WTC11 (cell line): Measurements from ENCODE around the gene NAALADL2. TPM values are rescaled to one million over a fixed set of nuclear protein-coding genes. Genes with fewer than 3 reads are reported as not detected.

Experiments used
- ATAC-seq: fragments of 200-7000 bp; cut with Tn5 transposase; 2 replicates; pipeline ENCODE4 v1.10.0; 2021; ENCODE audit warnings: mild to moderate bottlenecking, moderate library complexity
- CTCF ChIA-PET: fragments of 300-600 bp; sonication (Branson Sonifier 250); formaldehyde crosslinking; loops from one replicate; lab custom pipeline; 2021; ENCODE audit warnings: antibody characterized with exemption; lab: Charles Lee
- POLR2A ChIA-PET: fragments of 350-600 bp; sonication (Branson Sonifier 250); formaldehyde crosslinking; loops from one replicate; lab custom pipeline; 2021; ENCODE audit warnings: antibody characterized with exemption; lab: Charles Lee
- DNase-seq: peaks from one replicate; pipeline ENCODE4 v3.0.0; 2021; ENCODE audit warnings: low spot score
- H3K27ac Mint-ChIP-seq: 2 replicates; pipeline ENCODE4 v1.8.0; 2021; ENCODE audit warnings: mixed read lengths
- H3K27me3 Mint-ChIP-seq: 2 replicates; pipeline ENCODE4 v1.8.0; 2021; ENCODE audit warnings: low read depth, mild to moderate bottlenecking, moderate library complexity, mixed read lengths
- H3K36me3 Mint-ChIP-seq: 2 replicates; pipeline ENCODE4 v1.8.0; 2021; ENCODE audit warnings: mixed read lengths
- H3K4me1 Mint-ChIP-seq: 2 replicates; pipeline ENCODE4 v1.8.0; 2022; ENCODE audit warnings: mixed read lengths
- H3K4me3 Mint-ChIP-seq: 2 replicates; pipeline ENCODE4 v1.8.0; 2021; ENCODE audit warnings: mild to moderate bottlenecking, moderate library complexity, mixed read lengths
- H3K9me3 Mint-ChIP-seq: 2 replicates; pipeline ENCODE4 v1.8.0; 2021; ENCODE audit warnings: mixed read lengths
- ATF1 ChIP-seq: sonication (generic); formaldehyde crosslinking; IDR thresholded peaks from 2 replicates; pipeline ENCODE4 v1.8.1; 2023; ENCODE audit warnings: mild to moderate bottlenecking, moderate library complexity, missing genetic modification reagents
- ELF4 ChIP-seq: sonication (generic); formaldehyde crosslinking; IDR thresholded peaks from 2 replicates; pipeline ENCODE4 v1.8.1; 2022; ENCODE audit warnings: low read depth, mild to moderate bottlenecking, moderate library complexity, missing genetic modification reagents
- EMX1 ChIP-seq: fragments of 250-450 bp; sonication (Bioruptor Pico); IDR thresholded peaks from 2 replicates; pipeline ENCODE4 v1.8.0; 2021; ENCODE audit warnings: mild to moderate bottlenecking
- ESRRA ChIP-seq: sonication (generic); formaldehyde crosslinking; IDR thresholded peaks from 2 replicates; pipeline ENCODE4 v1.8.1; 2022; ENCODE audit warnings: mild to moderate bottlenecking, missing genetic modification reagents, borderline replicate concordance
- GABPB1 ChIP-seq: sonication (generic); formaldehyde crosslinking; IDR thresholded peaks from 2 replicates; pipeline ENCODE4 v1.8.1; 2023; ENCODE audit warnings: mild to moderate bottlenecking, missing genetic modification reagents
- GTF2I ChIP-seq: fragments of 250-450 bp; sonication (Bioruptor Pico); conservative IDR thresholded peaks from 2 replicates; pipeline ENCODE4 v1.4.0; 2021; ENCODE audit warnings: mild to moderate bottlenecking
- RELA ChIP-seq: sonication (generic); formaldehyde crosslinking; IDR thresholded peaks from 2 replicates; pipeline ENCODE4 v1.8.1; 2022; ENCODE audit warnings: missing genetic modification reagents, mild to moderate bottlenecking, borderline replicate concordance
- ZNF317 ChIP-seq: sonication (generic); formaldehyde crosslinking; IDR thresholded peaks from 2 replicates; pipeline ENCODE4 v1.8.1; 2023; ENCODE audit warnings: low read depth, mild to moderate bottlenecking, moderate library complexity, missing genetic modification reagents, borderline replicate concordance
- ZNF396 ChIP-seq: fragments of 250-450 bp; sonication (Bioruptor Pico); IDR thresholded peaks from 2 replicates; pipeline ENCODE4 v1.8.0; 2021; ENCODE audit warnings: mild to moderate bottlenecking, moderate library complexity, borderline replicate concordance
- total RNA-seq: library from RNA; stranded (reverse); gene quantifications from 3 replicates; pipeline ENCODE4 v1.2.3, GENCODE V29; 2021
- TF ChIP-seq, protein P1 (sequence below): fragments of 250-450 bp; sonication (Bioruptor Pico); IDR thresholded peaks from 2 replicates; pipeline ENCODE4 v2.1.2; 2022; ENCODE audit warnings: mild to moderate bottlenecking, moderate library complexity
- TF ChIP-seq, protein P2 (sequence below): sonication (generic); formaldehyde crosslinking; IDR thresholded peaks from 2 replicates; pipeline ENCODE4 v1.8.1; 2022; ENCODE audit warnings: missing genetic modification reagents, borderline replicate concordance
- TF ChIP-seq, protein P3 (sequence below): fragments of 250-450 bp; sonication (Bioruptor Pico); IDR thresholded peaks from 2 replicates; pipeline ENCODE4 v1.8.0; 2021; ENCODE audit warnings: mild to moderate bottlenecking
- TF ChIP-seq, protein P4 (sequence below): sonication (generic); formaldehyde crosslinking; IDR thresholded peaks from 2 replicates; pipeline ENCODE4 v1.8.1; 2023; ENCODE audit warnings: mild to moderate bottlenecking, missing genetic modification reagents
- TF ChIP-seq, protein P5 (sequence below): fragments of 250-450 bp; sonication (Bioruptor Pico); IDR thresholded peaks from 2 replicates; pipeline ENCODE4 v1.9.0; 2021; ENCODE audit warnings: mild to moderate bottlenecking
- TF ChIP-seq, protein P6 (sequence below): fragments of 250-450 bp; sonication (Bioruptor Pico); IDR thresholded peaks from 2 replicates; pipeline ENCODE4 v1.9.0; 2021; ENCODE audit warnings: mild to moderate bottlenecking
- TF ChIP-seq, protein P7 (sequence below): sonication (generic); formaldehyde crosslinking; conservative IDR thresholded peaks from 2 replicates; pipeline ENCODE4 v1.8.1; 2023; ENCODE audit warnings: mild to moderate bottlenecking, low read depth, missing genetic modification reagents, moderate library complexity

NAALADL2 gene
- total RNA-seq, 1 experiment from 2014 or later: 1.2 TPM

DNA sequence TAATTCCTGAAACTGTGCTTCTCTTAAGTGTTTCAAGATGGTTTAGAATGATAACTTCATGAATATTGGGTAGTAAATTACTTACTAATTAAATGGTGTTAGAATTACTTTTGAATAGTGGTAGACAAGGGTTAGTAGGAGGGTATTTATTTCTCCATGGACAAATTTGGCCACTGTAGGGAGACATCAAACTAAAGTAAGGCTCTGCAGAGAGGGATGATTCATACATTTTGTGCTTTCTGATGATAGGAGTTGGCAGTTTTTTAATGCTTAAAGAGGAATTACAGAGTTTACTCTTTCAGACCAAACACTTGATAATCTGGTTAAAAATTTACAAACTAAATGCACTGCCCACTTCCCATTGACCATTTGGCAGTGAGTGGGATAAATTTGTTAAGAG, 127.6 kb downstream of the NAALADL2 start (continued):
- TF ChIP-seq, protein P1, sequence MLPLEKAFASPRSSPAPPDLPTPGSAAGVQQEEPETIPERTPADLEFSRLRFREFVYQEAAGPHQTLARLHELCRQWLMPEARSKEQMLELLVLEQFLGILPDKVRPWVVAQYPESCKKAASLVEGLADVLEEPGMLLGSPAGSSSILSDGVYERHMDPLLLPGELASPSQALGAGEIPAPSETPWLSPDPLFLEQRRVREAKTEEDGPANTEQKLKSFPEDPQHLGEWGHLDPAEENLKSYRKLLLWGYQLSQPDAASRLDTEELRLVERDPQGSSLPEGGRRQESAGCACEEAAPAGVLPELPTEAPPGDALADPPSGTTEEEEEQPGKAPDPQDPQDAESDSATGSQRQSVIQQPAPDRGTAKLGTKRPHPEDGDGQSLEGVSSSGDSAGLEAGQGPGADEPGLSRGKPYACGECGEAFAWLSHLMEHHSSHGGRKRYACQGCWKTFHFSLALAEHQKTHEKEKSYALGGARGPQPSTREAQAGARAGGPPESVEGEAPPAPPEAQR (CRISPR knock-in tag): no peak
- TF ChIP-seq ZNF317: no peak

DNA sequence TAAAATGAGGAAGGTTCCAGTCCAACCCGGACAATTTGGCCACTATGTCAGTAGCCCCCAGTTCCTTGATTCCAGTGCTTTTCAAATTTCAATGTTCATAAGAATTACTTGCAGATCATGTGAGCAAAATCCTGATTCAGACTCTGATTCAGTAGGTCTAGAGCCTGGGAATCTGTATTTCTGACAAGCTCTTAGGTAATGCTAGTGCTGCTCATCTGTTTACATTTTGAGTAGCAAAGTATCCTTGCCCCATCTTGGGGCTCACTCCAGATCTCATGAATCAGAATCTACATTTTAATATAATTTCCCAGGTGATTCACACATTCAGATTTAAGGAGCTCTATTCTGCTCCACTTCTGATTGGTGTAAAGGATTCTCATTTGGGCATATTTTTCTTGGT, 142.0 kb downstream of the NAALADL2 start:
- ChIA-PET CTCF (no interaction called here), POLR2A (no interaction called here)
- H3K4me1 Mint-ChIP-seq: no peaks in the 10 kb centered on the region

More for the DNA sequence above, 142.0 kb downstream of the NAALADL2 start:
- Mint-ChIP-seq H3K4me3 (no peak overlapping the region), H3K27ac (no peak overlapping the region)
- TF ChIP-seq RELA (CRISPR knock-in tag): no peak
- TF ChIP-seq ELF4 (CRISPR knock-in tag): no peak
- TF ChIP-seq, protein P2, sequence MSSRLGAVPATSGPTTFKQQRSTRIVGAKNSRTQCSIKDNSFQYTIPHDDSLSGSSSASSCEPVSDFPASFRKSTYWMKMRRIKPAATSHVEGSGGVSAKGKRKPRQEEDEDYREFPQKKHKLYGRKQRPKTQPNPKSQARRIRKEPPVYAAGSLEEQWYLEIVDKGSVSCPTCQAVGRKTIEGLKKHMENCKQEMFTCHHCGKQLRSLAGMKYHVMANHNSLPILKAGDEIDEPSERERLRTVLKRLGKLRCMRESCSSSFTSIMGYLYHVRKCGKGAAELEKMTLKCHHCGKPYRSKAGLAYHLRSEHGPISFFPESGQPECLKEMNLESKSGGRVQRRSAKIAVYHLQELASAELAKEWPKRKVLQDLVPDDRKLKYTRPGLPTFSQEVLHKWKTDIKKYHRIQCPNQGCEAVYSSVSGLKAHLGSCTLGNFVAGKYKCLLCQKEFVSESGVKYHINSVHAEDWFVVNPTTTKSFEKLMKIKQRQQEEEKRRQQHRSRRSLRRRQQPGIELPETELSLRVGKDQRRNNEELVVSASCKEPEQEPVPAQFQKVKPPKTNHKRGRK (CRISPR knock-in tag): no peak
- no peak for TF ChIP-seq ATF1 (CRISPR knock-in tag)
- TF ChIP-seq, protein P3, sequence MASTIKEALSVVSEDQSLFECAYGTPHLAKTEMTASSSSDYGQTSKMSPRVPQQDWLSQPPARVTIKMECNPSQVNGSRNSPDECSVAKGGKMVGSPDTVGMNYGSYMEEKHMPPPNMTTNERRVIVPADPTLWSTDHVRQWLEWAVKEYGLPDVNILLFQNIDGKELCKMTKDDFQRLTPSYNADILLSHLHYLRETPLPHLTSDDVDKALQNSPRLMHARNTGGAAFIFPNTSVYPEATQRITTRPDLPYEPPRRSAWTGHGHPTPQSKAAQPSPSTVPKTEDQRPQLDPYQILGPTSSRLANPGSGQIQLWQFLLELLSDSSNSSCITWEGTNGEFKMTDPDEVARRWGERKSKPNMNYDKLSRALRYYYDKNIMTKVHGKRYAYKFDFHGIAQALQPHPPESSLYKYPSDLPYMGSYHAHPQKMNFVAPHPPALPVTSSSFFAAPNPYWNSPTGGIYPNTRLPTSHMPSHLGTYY (CRISPR knock-in tag): no peak
- TF ChIP-seq, protein P4, sequence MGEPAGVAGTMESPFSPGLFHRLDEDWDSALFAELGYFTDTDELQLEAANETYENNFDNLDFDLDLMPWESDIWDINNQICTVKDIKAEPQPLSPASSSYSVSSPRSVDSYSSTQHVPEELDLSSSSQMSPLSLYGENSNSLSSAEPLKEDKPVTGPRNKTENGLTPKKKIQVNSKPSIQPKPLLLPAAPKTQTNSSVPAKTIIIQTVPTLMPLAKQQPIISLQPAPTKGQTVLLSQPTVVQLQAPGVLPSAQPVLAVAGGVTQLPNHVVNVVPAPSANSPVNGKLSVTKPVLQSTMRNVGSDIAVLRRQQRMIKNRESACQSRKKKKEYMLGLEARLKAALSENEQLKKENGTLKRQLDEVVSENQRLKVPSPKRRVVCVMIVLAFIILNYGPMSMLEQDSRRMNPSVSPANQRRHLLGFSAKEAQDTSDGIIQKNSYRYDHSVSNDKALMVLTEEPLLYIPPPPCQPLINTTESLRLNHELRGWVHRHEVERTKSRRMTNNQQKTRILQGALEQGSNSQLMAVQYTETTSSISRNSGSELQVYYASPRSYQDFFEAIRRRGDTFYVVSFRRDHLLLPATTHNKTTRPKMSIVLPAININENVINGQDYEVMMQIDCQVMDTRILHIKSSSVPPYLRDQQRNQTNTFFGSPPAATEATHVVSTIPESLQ (CRISPR knock-in tag): no peak
- TF ChIP-seq, protein P5, sequence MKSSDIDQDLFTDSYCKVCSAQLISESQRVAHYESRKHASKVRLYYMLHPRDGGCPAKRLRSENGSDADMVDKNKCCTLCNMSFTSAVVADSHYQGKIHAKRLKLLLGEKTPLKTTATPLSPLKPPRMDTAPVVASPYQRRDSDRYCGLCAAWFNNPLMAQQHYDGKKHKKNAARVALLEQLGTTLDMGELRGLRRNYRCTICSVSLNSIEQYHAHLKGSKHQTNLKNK (CRISPR knock-in tag): no peak
- TF ChIP-seq ZNF396 (CRISPR knock-in tag): no peak
- TF ChIP-seq, protein P6, sequence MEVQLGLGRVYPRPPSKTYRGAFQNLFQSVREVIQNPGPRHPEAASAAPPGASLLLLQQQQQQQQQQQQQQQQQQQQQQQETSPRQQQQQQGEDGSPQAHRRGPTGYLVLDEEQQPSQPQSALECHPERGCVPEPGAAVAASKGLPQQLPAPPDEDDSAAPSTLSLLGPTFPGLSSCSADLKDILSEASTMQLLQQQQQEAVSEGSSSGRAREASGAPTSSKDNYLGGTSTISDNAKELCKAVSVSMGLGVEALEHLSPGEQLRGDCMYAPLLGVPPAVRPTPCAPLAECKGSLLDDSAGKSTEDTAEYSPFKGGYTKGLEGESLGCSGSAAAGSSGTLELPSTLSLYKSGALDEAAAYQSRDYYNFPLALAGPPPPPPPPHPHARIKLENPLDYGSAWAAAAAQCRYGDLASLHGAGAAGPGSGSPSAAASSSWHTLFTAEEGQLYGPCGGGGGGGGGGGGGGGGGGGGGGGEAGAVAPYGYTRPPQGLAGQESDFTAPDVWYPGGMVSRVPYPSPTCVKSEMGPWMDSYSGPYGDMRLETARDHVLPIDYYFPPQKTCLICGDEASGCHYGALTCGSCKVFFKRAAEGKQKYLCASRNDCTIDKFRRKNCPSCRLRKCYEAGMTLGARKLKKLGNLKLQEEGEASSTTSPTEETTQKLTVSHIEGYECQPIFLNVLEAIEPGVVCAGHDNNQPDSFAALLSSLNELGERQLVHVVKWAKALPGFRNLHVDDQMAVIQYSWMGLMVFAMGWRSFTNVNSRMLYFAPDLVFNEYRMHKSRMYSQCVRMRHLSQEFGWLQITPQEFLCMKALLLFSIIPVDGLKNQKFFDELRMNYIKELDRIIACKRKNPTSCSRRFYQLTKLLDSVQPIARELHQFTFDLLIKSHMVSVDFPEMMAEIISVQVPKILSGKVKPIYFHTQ: no peak
- TF ChIP-seq, protein P7, sequence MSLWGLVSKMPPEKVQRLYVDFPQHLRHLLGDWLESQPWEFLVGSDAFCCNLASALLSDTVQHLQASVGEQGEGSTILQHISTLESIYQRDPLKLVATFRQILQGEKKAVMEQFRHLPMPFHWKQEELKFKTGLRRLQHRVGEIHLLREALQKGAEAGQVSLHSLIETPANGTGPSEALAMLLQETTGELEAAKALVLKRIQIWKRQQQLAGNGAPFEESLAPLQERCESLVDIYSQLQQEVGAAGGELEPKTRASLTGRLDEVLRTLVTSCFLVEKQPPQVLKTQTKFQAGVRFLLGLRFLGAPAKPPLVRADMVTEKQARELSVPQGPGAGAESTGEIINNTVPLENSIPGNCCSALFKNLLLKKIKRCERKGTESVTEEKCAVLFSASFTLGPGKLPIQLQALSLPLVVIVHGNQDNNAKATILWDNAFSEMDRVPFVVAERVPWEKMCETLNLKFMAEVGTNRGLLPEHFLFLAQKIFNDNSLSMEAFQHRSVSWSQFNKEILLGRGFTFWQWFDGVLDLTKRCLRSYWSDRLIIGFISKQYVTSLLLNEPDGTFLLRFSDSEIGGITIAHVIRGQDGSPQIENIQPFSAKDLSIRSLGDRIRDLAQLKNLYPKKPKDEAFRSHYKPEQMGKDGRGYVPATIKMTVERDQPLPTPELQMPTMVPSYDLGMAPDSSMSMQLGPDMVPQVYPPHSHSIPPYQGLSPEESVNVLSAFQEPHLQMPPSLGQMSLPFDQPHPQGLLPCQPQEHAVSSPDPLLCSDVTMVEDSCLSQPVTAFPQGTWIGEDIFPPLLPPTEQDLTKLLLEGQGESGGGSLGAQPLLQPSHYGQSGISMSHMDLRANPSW: no peak
- TF ChIP-seq ESRRA (CRISPR knock-in tag): no peak
- no peak for TF ChIP-seq GTF2I (CRISPR knock-in tag)
- TF ChIP-seq GABPB1 (CRISPR knock-in tag): no peak
- TF ChIP-seq EMX1 (CRISPR knock-in tag): no peak
- TF ChIP-seq, all 79 proteins: peak for 0
- Mint-ChIP-seq H3K27me3 (no peaks in the 10 kb centered on the region), H3K36me3 (no peaks in the 10 kb centered on the region), H3K9me3 (no peaks in the 10 kb centered on the region)
- DNase-seq: no peak
- ATAC-seq: no peak
